Lung (tissue), 12 donors: ENCODE measurements around the gene ATM. TPM values are rescaled to one million over a fixed set of nuclear protein-coding genes. Genes with fewer than 3 reads are reported as not detected.

ENCODE experiments used
- ATAC-seq: fragments of 200-7000 bp; cut with Tn5 transposase; one replicate; pipeline ENCODE4 v1.9.1; 2020; ENCODE audit warnings: moderate number of reproducible peaks; ENCODE audit not compliant: insufficient read depth, low FRiP score
- DNase-seq, 3 donors: peaks; one replicate each; pipeline ENCODE4 v3.0.0-alpha.2; 2013 to 2017
- H3K27ac ChIP-seq, 2 donors: one replicate each; pipeline ENCODE4 v1.5.1; 2013; ENCODE audit warnings: mild to moderate bottlenecking in 2 of 2, moderate library complexity in 2 of 2, control low read depth in 1 of 2, inconsistent platforms in 1 of 2, low read depth in 1 of 2, low read length in 1 of 2
- H3K27me3 ChIP-seq, 3 donors: one replicate each; pipeline ENCODE4 v1.5.1; 2013; ENCODE audit warnings: low read length in 2 of 3; ENCODE audit not compliant: control insufficient read depth in 3 of 3, insufficient read depth in 3 of 3
- H3K36me3 ChIP-seq, 4 donors: one replicate each; pipeline ENCODE4 v1.5.1; 2013; ENCODE audit warnings: low read length in 4 of 4, mild to moderate bottlenecking in 1 of 4, moderate library complexity in 1 of 4; ENCODE audit not compliant: control insufficient read depth in 4 of 4, insufficient read depth in 4 of 4
- H3K4me1 ChIP-seq, 5 donors: one replicate each; pipeline ENCODE4 v1.5.1; 2013; ENCODE audit warnings: low read length in 5 of 5, mild to moderate bottlenecking in 2 of 5, moderate library complexity in 1 of 5; ENCODE audit not compliant: control insufficient read depth in 5 of 5, insufficient read depth in 5 of 5
- H3K4me3 ChIP-seq: one replicate; pipeline ENCODE4 v1.5.1; 2013; ENCODE audit warnings: mild to moderate bottlenecking, control low read depth, moderate library complexity
- H3K9ac ChIP-seq, 2 donors: one replicate each; pipeline ENCODE4 v1.5.1; 2013; ENCODE audit warnings: low read length in 2 of 2, control low read depth in 1 of 2; ENCODE audit not compliant: insufficient read depth in 1 of 2
- H3K9me3 ChIP-seq, 4 donors: one replicate each; pipeline ENCODE4 v1.5.1; 2013; ENCODE audit warnings: low read length in 3 of 4, mild to moderate bottlenecking in 1 of 4, moderate library complexity in 1 of 4; ENCODE audit not compliant: control insufficient read depth in 4 of 4, insufficient read depth in 3 of 4
- WGBS, 2 donors: extraction: QIAGEN DNeasy Blood & Tissue Kit; methylation state at CpG; one replicate each; pipeline ENCODE4 v1.1.7; 2013; 5-methylcytosine and 5-hydroxymethylcytosine counted together
- polyA plus RNA-seq, 2 donors: library from polyadenylated mRNA; stranded (reverse); fragments of 200-250 nt; gene quantifications; one replicate each; pipeline ENCODE4 v1.2.1, GENCODE V29; 2013
- total RNA-seq, 2 donors: library from RNA; depleted of rRNA in 1 of 2; stranded (reverse); fragments of >200 nt in 1 of 2; gene quantifications; one replicate each; pipeline ENCODE4 v1.2.1, GENCODE V29; 2014 to 2021
- TF ChIP-seq, protein P1 (sequence below): IDR thresholded peaks from 2 replicates; pipeline ENCODE4 v1.5.1; 2012; ENCODE audit warnings: mild to moderate bottlenecking; ENCODE audit errors: control extremely low read depth, extremely low read depth
- donor health status: control.
- donor health status: control.
- donor health status: Bipolar disorder and iron deficiency.
- donor health status: healthy.
- donor health status: DM: yes; HTN: yes; CAD: no.

The ATM gene
- total and polyA plus RNA-seq, 4 donors: 14.9 to 165 (median 29.9) TPM

GRCh38 chr11:108193725-108194124 lies 29.1 kb upstream of the ATM start:
- Histone ChIP-seq H3K9ac (no peak overlapping the region), H3K36me3 (peaks cover 6 to 27% (median 13%) of the 10 kb centered on the region in 4 donors), H3K27ac (no peak overlapping the region), H3K4me1 (peaks cover 0 to 2% (median 0%) of the 10 kb centered on the region in 5 donors), H3K27me3 (no peaks in the 10 kb centered on the region), H3K9me3 (no peaks in the 10 kb centered on the region), H3K4me3 (no peak overlapping the region)
- DNase-seq (no peak), ATAC-seq (no peak)
- TF ChIP-seq, protein P1, sequence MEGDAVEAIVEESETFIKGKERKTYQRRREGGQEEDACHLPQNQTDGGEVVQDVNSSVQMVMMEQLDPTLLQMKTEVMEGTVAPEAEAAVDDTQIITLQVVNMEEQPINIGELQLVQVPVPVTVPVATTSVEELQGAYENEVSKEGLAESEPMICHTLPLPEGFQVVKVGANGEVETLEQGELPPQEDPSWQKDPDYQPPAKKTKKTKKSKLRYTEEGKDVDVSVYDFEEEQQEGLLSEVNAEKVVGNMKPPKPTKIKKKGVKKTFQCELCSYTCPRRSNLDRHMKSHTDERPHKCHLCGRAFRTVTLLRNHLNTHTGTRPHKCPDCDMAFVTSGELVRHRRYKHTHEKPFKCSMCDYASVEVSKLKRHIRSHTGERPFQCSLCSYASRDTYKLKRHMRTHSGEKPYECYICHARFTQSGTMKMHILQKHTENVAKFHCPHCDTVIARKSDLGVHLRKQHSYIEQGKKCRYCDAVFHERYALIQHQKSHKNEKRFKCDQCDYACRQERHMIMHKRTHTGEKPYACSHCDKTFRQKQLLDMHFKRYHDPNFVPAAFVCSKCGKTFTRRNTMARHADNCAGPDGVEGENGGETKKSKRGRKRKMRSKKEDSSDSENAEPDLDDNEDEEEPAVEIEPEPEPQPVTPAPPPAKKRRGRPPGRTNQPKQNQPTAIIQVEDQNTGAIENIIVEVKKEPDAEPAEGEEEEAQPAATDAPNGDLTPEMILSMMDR: no peak

DNA sequence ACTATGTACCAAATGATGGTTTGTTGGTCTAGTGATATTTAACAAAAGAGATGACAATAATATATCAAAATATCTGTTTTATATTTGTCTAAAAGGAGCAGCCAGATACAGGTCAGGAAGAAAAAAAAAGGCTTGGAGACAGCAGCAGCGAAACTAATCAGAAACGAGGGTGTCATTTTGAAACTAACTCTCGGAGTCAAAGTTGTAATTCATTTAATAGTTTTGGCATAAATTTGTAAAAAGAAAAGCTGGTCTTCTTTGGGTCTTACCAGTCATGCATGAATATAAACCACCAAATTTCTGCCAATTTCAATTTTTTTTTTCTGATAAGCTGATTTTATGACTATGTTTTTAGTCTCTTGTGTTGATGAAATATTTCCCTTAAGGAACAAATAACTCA lies 26.0 kb upstream of the ATM start:
- WGBS, 2 donors: 88 to 94% methylated on average over 3 of the region's 3 CpGs
- Histone ChIP-seq H3K4me1 (peaks cover 0 to 10% (median 0%) of the 10 kb centered on the region in 5 donors), H3K4me3 (no peak overlapping the region), H3K27ac (no peak overlapping the region), H3K36me3 (peaks cover 3 to 12% (median 7%) of the 10 kb centered on the region in 4 donors), H3K9ac (no peak overlapping the region), H3K27me3 (no peaks in the 10 kb centered on the region), H3K9me3 (no peaks in the 10 kb centered on the region)
- ATAC-seq: no peak
- TF ChIP-seq, protein P1: no peak
- DNase-seq: no peak

DNA sequence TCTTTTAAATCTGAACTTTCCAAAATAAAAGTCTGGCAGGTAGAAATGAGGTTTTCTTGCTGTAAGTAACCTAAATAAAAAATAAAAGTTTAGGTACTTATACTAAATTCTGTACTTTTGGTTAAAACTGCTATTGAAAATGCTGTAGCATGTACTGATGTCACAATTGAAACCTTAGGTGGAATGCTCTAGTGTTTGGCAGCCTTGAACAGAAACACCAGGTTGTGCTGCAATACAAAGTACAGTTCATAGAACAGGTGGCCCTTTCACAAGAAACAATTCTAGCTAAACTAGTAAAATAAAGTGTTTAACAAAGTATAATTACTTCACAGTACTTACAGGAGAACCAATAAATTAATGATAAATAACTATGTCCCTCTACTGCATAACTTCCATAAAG lies 25.5 kb upstream of the ATM start:
- H3K27ac ChIP-seq: no peak overlapping the region
- H3K9me3 ChIP-seq: no peaks in the 10 kb centered on the region
- peaks cover 3 to 10% (median 7%) of the 10 kb centered on the region in 4 donors for H3K36me3 ChIP-seq
- ATAC-seq: no peak
- H3K27me3 ChIP-seq: no peaks in the 10 kb centered on the region
- TF ChIP-seq, protein P1: no peak
- no peak for DNase-seq
- no peak overlapping the region for H3K9ac ChIP-seq
- no peak overlapping the region for H3K4me3 ChIP-seq
- peaks cover 0 to 10% (median 0%) of the 10 kb centered on the region in 5 donors for H3K4me1 ChIP-seq

- Histone ChIP-seq H3K4me3 (no peak overlapping the region), H3K4me1 (peaks cover 0 to 10% (median 0%) of the 10 kb centered on the region in 5 donors), H3K27me3 (no peaks in the 10 kb centered on the region), H3K36me3 (peaks cover 5 to 14% (median 8%) of the 10 kb centered on the region in 4 donors), H3K9ac (no peak overlapping the region), H3K27ac (peak overlapping the region in 1 of 2 donors; percentile 13), H3K9me3 (no peaks in the 10 kb centered on the region)
- ATAC-seq (peak; percentile 41), DNase-seq (no peak)
- TF ChIP-seq, protein P1: no peak
- WGBS, 2 donors: 56 to 79% methylated on average over 8 of the region's 8 CpGs
Observed at GRCh38 chr11:108198833-108199232, 24.0 kb upstream of the ATM start.
